Retinal pigment epithelial cell (primary cell): Measurements from ENCODE around the gene EXD2.

Experiments
- DNase-seq: peaks from one replicate; pipeline ENCODE4 v3.0.0-alpha.2; 2010; ENCODE audit warnings: low read depth
- H3K4me3 ChIP-seq: 2 replicates; pipeline ENCODE4 v1.5.1; 2011; ENCODE audit warnings: mild to moderate bottlenecking, low read length, control low read depth, moderate library complexity
- CTCF ChIP-seq: conservative IDR thresholded peaks from 2 replicates; pipeline ENCODE4 v1.5.1; 2011; ENCODE audit warnings: low read depth, low read length, control low read depth, inconsistent platforms

EXD2 gene

GRCh38 chr14:69267492-69267891, 76.2 kb downstream of the EXD2 start:
- no peak overlapping the region for H3K4me3 ChIP-seq

GRCh38 chr14:69268223-69268622, 76.9 kb downstream of the EXD2 start:
- DNase-seq: no peak
- no peak for TF ChIP-seq CTCF
- no peak overlapping the region for H3K4me3 ChIP-seq

More at GRCh38 chr14:69267492-69267891, 76.2 kb downstream of the EXD2 start:
- TF ChIP-seq CTCF: no peak
- DNase-seq: no peak

- H3K4me3 ChIP-seq: no peak overlapping the region
- no peak for TF ChIP-seq CTCF
- no peak for DNase-seq
These were observed 77.5 kb downstream of the EXD2 start for GRCh38 chr14:69268763-69269162.

GRCh38 chr14:69269381-69269780, 78.1 kb downstream of the EXD2 start:
- DNase-seq: no peak
- no peak overlapping the region for H3K4me3 ChIP-seq
- TF ChIP-seq CTCF: no peak

- H3K4me3 ChIP-seq: no peak overlapping the region
- no peak for DNase-seq
- TF ChIP-seq CTCF: no peak
These were observed 78.8 kb downstream of the EXD2 start for GRCh38 chr14:69270097-69270496.

GRCh38 chr14:69270795-69271708, 79.8 kb downstream of the EXD2 start:
- TF ChIP-seq CTCF: no peak
- no peak overlapping the region for H3K4me3 ChIP-seq
- peak; percentile 39 for DNase-seq

- TF ChIP-seq CTCF: no peak
- no peak overlapping the region for H3K4me3 ChIP-seq
- DNase-seq: no peak
These were observed 83.0 kb downstream of the EXD2 start for GRCh38 chr14:69274321-69274720.
